Neural cell (in vitro differentiated cells): Measurements from ENCODE around the gene RABGEF1.

ENCODE experiments used
- CTCF ChIP-seq: fragments of 450-650 bp; IDR thresholded peaks from 2 replicates; pipeline ENCODE4 v1.5.1; 2014; ENCODE audit warnings: antibody characterized with exemption, mild to moderate bottlenecking, moderate library complexity; ENCODE audit not compliant: poor library complexity, severe bottlenecking
- EP300 ChIP-seq: fragments of 450-650 bp; conservative IDR thresholded peaks from 2 replicates; pipeline ENCODE4 v1.6.1; 2014; ENCODE audit warnings: antibody characterized with exemption, mild to moderate bottlenecking, moderate library complexity; ENCODE audit not compliant: poor library complexity, severe bottlenecking
- EZH2 ChIP-seq: fragments of 200-600, 300-800 bp; shearing (Covaris generic), sonication (generic); IDR thresholded peaks from 2 replicates; pipeline ENCODE4 v1.6.1; 2014; ENCODE audit warnings: antibody characterized with exemption, low read length, borderline replicate concordance, mild to moderate bottlenecking; ENCODE audit not compliant: insufficient read depth, poor library complexity, severe bottlenecking
- POLR2AphosphoS5 ChIP-seq: IDR thresholded peaks from 2 replicates; pipeline ENCODE4 v1.6.1; 2012
- RAD21 ChIP-seq: fragments of 450-650 bp; conservative IDR thresholded peaks from 2 replicates; pipeline ENCODE4 v1.6.1; 2014; ENCODE audit warnings: antibody characterized with exemption, mild to moderate bottlenecking, moderate library complexity
- TAF1 ChIP-seq: IDR thresholded peaks from 2 replicates; pipeline ENCODE4 v1.6.1; 2012; ENCODE audit warnings: low read depth
- TF ChIP-seq, protein P1 (sequence below): IDR thresholded peaks from 2 replicates; pipeline ENCODE4 v1.6.1; 2012; ENCODE audit warnings: borderline replicate concordance

DNA sequence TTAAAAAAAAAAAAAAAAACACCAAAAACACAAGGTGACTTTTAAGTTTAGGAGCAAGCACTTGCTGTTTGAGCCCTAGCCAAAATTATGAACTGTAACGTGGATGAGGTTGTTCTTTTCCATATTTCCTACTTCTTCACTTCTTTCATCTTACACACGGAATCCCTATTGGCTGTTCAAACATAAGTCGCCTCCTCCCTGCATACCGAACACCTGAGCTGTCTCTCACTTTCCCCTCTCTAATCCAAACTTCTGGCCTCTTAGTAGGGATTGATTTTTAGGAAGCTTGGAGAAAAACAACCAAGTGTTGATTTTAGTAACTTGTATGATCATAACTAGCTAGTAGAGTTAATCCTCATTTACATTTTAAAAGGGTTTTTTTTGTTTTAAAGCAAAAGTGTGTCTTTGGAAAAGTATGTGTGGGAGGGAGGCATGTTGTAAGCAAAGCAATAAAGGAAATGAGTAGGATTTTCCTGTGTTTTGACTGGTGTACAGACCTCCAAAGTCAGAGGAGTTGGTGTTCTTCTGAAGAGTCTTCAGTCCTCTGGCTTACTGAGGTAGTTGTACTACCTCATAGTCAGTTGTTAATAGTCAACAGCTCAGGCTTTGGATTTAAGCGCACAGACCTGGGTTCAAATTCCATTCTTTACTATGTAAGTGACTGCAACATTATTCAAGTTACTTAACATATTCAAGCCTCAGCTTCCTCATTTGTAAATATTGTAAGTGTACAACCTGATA is 39.3 kb downstream of the RABGEF1 start:
- TF ChIP-seq CTCF (no peak), POLR2AphosphoS5 (no peak), EP300 (no peak), TAF1 (no peak), EZH2 (no peak), RAD21 (no peak)
- TF ChIP-seq, protein P1, sequence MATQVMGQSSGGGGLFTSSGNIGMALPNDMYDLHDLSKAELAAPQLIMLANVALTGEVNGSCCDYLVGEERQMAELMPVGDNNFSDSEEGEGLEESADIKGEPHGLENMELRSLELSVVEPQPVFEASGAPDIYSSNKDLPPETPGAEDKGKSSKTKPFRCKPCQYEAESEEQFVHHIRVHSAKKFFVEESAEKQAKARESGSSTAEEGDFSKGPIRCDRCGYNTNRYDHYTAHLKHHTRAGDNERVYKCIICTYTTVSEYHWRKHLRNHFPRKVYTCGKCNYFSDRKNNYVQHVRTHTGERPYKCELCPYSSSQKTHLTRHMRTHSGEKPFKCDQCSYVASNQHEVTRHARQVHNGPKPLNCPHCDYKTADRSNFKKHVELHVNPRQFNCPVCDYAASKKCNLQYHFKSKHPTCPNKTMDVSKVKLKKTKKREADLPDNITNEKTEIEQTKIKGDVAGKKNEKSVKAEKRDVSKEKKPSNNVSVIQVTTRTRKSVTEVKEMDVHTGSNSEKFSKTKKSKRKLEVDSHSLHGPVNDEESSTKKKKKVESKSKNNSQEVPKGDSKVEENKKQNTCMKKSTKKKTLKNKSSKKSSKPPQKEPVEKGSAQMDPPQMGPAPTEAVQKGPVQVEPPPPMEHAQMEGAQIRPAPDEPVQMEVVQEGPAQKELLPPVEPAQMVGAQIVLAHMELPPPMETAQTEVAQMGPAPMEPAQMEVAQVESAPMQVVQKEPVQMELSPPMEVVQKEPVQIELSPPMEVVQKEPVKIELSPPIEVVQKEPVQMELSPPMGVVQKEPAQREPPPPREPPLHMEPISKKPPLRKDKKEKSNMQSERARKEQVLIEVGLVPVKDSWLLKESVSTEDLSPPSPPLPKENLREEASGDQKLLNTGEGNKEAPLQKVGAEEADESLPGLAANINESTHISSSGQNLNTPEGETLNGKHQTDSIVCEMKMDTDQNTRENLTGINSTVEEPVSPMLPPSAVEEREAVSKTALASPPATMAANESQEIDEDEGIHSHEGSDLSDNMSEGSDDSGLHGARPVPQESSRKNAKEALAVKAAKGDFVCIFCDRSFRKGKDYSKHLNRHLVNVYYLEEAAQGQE, result no peak
